ENCODE results near the gene IFITM5.

DNA sequence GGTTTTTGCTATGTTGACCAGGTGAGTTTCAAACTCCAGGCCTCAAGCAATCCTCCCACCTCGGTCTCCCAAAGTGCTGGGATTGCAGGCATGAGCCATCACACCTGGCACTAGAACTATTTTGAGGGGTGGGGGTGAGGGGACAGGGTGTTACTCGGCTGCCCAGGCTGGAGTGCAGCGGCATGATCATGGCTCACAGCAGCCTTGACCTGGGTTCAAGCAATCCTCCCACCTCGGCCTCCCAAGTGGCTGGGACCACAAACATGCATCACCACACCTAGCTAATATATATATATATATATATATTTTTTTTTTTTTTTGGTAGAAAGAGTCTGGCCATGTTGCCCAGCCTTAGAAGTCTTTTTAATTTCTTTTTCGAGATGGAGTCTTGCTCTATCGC is 38.4 kb upstream of the IFITM5 start:
- TF ChIP-seq EZH2 (IDR thresholded peaks at IDR 0.05): no peak
- no peak for TF ChIP-seq POLR2AphosphoS5 (IDR thresholded peaks at IDR 0.05; ENCODE audit: borderline replicate concordance, low read depth, low read length)
- no peak for TF ChIP-seq FOXP2 (optimal IDR thresholded peaks at IDR 0.05; ENCODE audit: control extremely low read depth, extremely low read length, insufficient read depth)

Data from SK-N-MC (cell line).